AG09309 (cell line): ENCODE data around the gene UACA.
"Not testable (repeated sequence)": the region's sequence is repeated elsewhere in the genome, so short reads cannot be mapped to it uniquely, and the experiment has no call there.

Experiments
- DNase-seq: peaks from one replicate; pipeline ENCODE4 v3.0.0-alpha.2; 2010; ENCODE audit warnings: low read depth
- H3K4me3 ChIP-seq: 2 replicates; pipeline ENCODE4 v1.5.1; 2011; ENCODE audit warnings: mild to moderate bottlenecking, low read depth, low read length, moderate library complexity; ENCODE audit not compliant: control insufficient read depth
- CTCF ChIP-seq: IDR thresholded peaks from 2 replicates; pipeline ENCODE4 v1.5.1; 2011; ENCODE audit warnings: mild to moderate bottlenecking, low read depth, low read length, inconsistent platforms; ENCODE audit not compliant: insufficient read depth, control insufficient read depth; ENCODE audit errors: missing control alignments

The UACA gene

GRCh38 chr15:70757627-70758026 lies 5.7 kb downstream of the UACA start:
- H3K4me3 ChIP-seq = no peak overlapping the region
- TF ChIP-seq CTCF = no peak
- no peak for DNase-seq

GRCh38 chr15:70754862-70755261 lies 8.5 kb downstream of the UACA start:
- TF ChIP-seq CTCF = no peak
- DNase-seq = no peak
- H3K4me3 ChIP-seq = no peak overlapping the region

- H3K4me3 ChIP-seq = no peak overlapping the region
- no peak for DNase-seq
- TF ChIP-seq CTCF = no peak
These were observed 10.1 kb downstream of the UACA start for GRCh38 chr15:70753101-70753829.

GRCh38 chr15:70752193-70752635 lies 11.1 kb downstream of the UACA start:
- no peak overlapping the region for H3K4me3 ChIP-seq
- no peak for TF ChIP-seq CTCF
- no peak for DNase-seq

GRCh38 chr15:70750203-70750869 lies 13.0 kb downstream of the UACA start:
- DNase-seq = no peak
- TF ChIP-seq CTCF = no peak
- H3K4me3 ChIP-seq = no peak overlapping the region

GRCh38 chr15:70748281-70748747 lies 15.0 kb downstream of the UACA start:
- DNase-seq = no peak
- H3K4me3 ChIP-seq = no peak overlapping the region
- TF ChIP-seq CTCF = no peak

- H3K4me3 ChIP-seq, DNase-seq: not testable (repeated sequence)
These were observed 16.8 kb downstream of the UACA start for GRCh38 chr15:70746598-70746997.
